ENCODE measurements around the gene SPIN1. TPM values are rescaled to one million over a fixed set of nuclear protein-coding genes. Genes with fewer than 3 reads are reported as not detected.

Gene SPIN1
- total and polyA plus RNA-seq, 7 donors = 2.5 to 17.2 (median 7.9) TPM

GRCh38 chr9:88433583-88434255 lies 45.5 kb downstream of the SPIN1 start:
- intact Hi-C loops (cut with DNase I) = no loop called here
- Histone ChIP-seq H3K36me3 (ENCODE audit: insufficient read depth in 1 of 2, low read depth in 1 of 2) (peaks cover 0 to 11% of the 10 kb centered on the region in 2 donors), H3K4me3 (no peak overlapping the region), H3K9me3 (no peaks in the 10 kb centered on the region), H3K4me1 (no peaks in the 10 kb centered on the region), H3K27me3 (ENCODE audit: insufficient read depth in 3 of 3, low read length in 2 of 3) (no peaks in the 10 kb centered on the region), H3K27ac (no peak overlapping the region)
- 86 to 94% (median 89%) methylated on average over 5 of the region's 5 CpGs for WGBS, 3 donors
- ATAC-seq = no peak
- DNase-seq = no peak
- TF ChIP-seq, protein P1, sequence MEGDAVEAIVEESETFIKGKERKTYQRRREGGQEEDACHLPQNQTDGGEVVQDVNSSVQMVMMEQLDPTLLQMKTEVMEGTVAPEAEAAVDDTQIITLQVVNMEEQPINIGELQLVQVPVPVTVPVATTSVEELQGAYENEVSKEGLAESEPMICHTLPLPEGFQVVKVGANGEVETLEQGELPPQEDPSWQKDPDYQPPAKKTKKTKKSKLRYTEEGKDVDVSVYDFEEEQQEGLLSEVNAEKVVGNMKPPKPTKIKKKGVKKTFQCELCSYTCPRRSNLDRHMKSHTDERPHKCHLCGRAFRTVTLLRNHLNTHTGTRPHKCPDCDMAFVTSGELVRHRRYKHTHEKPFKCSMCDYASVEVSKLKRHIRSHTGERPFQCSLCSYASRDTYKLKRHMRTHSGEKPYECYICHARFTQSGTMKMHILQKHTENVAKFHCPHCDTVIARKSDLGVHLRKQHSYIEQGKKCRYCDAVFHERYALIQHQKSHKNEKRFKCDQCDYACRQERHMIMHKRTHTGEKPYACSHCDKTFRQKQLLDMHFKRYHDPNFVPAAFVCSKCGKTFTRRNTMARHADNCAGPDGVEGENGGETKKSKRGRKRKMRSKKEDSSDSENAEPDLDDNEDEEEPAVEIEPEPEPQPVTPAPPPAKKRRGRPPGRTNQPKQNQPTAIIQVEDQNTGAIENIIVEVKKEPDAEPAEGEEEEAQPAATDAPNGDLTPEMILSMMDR (IDR thresholded peaks at IDR 0.05) = no peak

GRCh38 chr9:88435336-88435735 lies 47.1 kb downstream of the SPIN1 start:
- Histone ChIP-seq H3K27me3 (ENCODE audit: insufficient read depth in 3 of 3, low read length in 2 of 3) (no peaks in the 10 kb centered on the region), H3K36me3 (ENCODE audit: insufficient read depth in 1 of 2, low read depth in 1 of 2) (peaks cover 0 to 11% of the 10 kb centered on the region in 2 donors), H3K27ac (no peak overlapping the region), H3K9me3 (no peaks in the 10 kb centered on the region), H3K4me3 (no peak overlapping the region), H3K4me1 (no peaks in the 10 kb centered on the region)
- intact Hi-C loops (cut with DNase I) = no loop called here
- TF ChIP-seq, protein P1 (IDR thresholded peaks at IDR 0.05) = no peak
- 93 to 98% (median 96%) methylated on average over 2 of the region's 2 CpGs for WGBS, 3 donors
- ATAC-seq = no peak
- no peak for DNase-seq

- WGBS, 3 donors = 98 to 99% (median 99%) methylated on average over 4 of the region's 4 CpGs
- no peak overlapping the region for H3K27ac ChIP-seq
- ATAC-seq = no peak
- TF ChIP-seq, protein P1 (IDR thresholded peaks at IDR 0.05) = no peak
- no peak overlapping the region for H3K4me3 ChIP-seq
- H3K4me1 ChIP-seq = no peaks in the 10 kb centered on the region
- H3K9me3 ChIP-seq = no peaks in the 10 kb centered on the region
- DNase-seq = no peak
- peaks cover 0 to 11% of the 10 kb centered on the region in 2 donors for H3K36me3 ChIP-seq (ENCODE audit: insufficient read depth in 1 of 2, low read depth in 1 of 2)
- intact Hi-C loops (cut with DNase I) = no loop called here
- H3K27me3 ChIP-seq (ENCODE audit: insufficient read depth in 3 of 3, low read length in 2 of 3) = no peaks in the 10 kb centered on the region
Measured at GRCh38 chr9:88436379-88436778, 48.1 kb downstream of the SPIN1 start.

GRCh38 chr9:88437210-88438146 lies 49.2 kb downstream of the SPIN1 start:
- Histone ChIP-seq H3K4me1 (no peaks in the 10 kb centered on the region), H3K27me3 (ENCODE audit: insufficient read depth in 3 of 3, low read length in 2 of 3) (no peaks in the 10 kb centered on the region), H3K36me3 (ENCODE audit: insufficient read depth in 1 of 2, low read depth in 1 of 2) (peaks cover 0 to 11% of the 10 kb centered on the region in 2 donors), H3K27ac (no peak overlapping the region), H3K9me3 (no peaks in the 10 kb centered on the region), H3K4me3 (no peak overlapping the region)
- TF ChIP-seq, protein P1 (IDR thresholded peaks at IDR 0.05) = no peak
- ATAC-seq (no peak), DNase-seq (no peak)
- 97 to 98% (median 98%) methylated on average over 13 of the region's 13 CpGs for WGBS, 3 donors
- intact Hi-C loops (cut with DNase I) = no loop called here

Measured in psoas muscle (tissue), 8 donors.